ENCODE results near the gene COPS3.
"Not testable (repeated sequence)": the region's sequence is repeated elsewhere in the genome, so short reads cannot be mapped to it uniquely, and the experiment has no call there.

COPS3 gene

GRCh38 chr17:17289701-17290100, 8.7 kb upstream of the COPS3 start:
- Histone ChIP-seq H2AFZ (ENCODE audit: low read depth, low read length) (no peak overlapping the region), H3K4me3 (ENCODE audit: low read length) (no peak overlapping the region), H3K27me3 (ENCODE audit: insufficient read depth, low read length) (no peaks in the 10 kb centered on the region), H3K4me1 (ENCODE audit: insufficient read depth, low read length) (no peaks in the 10 kb centered on the region), H3K36me3 (ENCODE audit: insufficient read depth, low read length) (no peaks in the 10 kb centered on the region), H3K9me3 (ENCODE audit: low read length) (peaks cover 1% of the 10 kb centered on the region)

- Histone ChIP-seq H3K36me3 (ENCODE audit: insufficient read depth, low read length) (no peaks in the 10 kb centered on the region), H3K9me3 (ENCODE audit: low read length) (peaks cover 1% of the 10 kb centered on the region), H2AFZ (ENCODE audit: low read depth, low read length) (no peak overlapping the region), H3K27me3 (ENCODE audit: insufficient read depth, low read length) (no peaks in the 10 kb centered on the region), H3K4me1 (ENCODE audit: insufficient read depth, low read length) (no peaks in the 10 kb centered on the region), H3K4me3 (ENCODE audit: low read length) (no peak overlapping the region)
Measured at GRCh38 chr17:17289086-17289485, 8.0 kb upstream of the COPS3 start.

GRCh38 chr17:17285951-17286350, 4.9 kb upstream of the COPS3 start:
- H3K27me3 ChIP-seq (ENCODE audit: insufficient read depth, low read length), result no peaks in the 10 kb centered on the region
- H3K4me3 ChIP-seq (ENCODE audit: low read length), result no peak overlapping the region
- H3K36me3 ChIP-seq (ENCODE audit: insufficient read depth, low read length), result no peaks in the 10 kb centered on the region
- H2AFZ ChIP-seq (ENCODE audit: low read depth, low read length), result no peak overlapping the region
- H3K9me3 ChIP-seq (ENCODE audit: low read length), result peaks cover 1% of the 10 kb centered on the region
- peaks cover 4% of the 10 kb centered on the region for H3K4me1 ChIP-seq (ENCODE audit: insufficient read depth, low read length)

- Histone ChIP-seq H2AFZ (ENCODE audit: low read depth, low read length) (no peak overlapping the region), H3K4me3 (ENCODE audit: low read length) (peak overlapping the region; percentile 81)
Measured at GRCh38 chr17:17279316-17279715, 1.7 kb downstream of the COPS3 start.

GRCh38 chr17:17277431-17277830, 3.6 kb downstream of the COPS3 start:
- H3K4me1 ChIP-seq (ENCODE audit: insufficient read depth, low read length), result peaks cover 15% of the 10 kb centered on the region
- not testable (repeated sequence) for H3K9me3 ChIP-seq (ENCODE audit: low read length); H3K4me3 ChIP-seq (ENCODE audit: low read length); H2AFZ ChIP-seq (ENCODE audit: low read depth, low read length); H3K27me3 ChIP-seq (ENCODE audit: insufficient read depth, low read length)
- peaks cover 30% of the 10 kb centered on the region for H3K36me3 ChIP-seq (ENCODE audit: insufficient read depth, low read length)

More at GRCh38 chr17:17279316-17279715, 1.7 kb downstream of the COPS3 start:
- Histone ChIP-seq H3K4me1 (ENCODE audit: insufficient read depth, low read length) (peaks cover 15% of the 10 kb centered on the region), H3K36me3 (ENCODE audit: insufficient read depth, low read length) (peaks cover 18% of the 10 kb centered on the region), H3K9me3 (ENCODE audit: low read length) (no peaks in the 10 kb centered on the region), H3K27me3 (ENCODE audit: insufficient read depth, low read length) (no peaks in the 10 kb centered on the region)

- no peaks in the 10 kb centered on the region for H3K9me3 ChIP-seq (ENCODE audit: low read length)
- no peak overlapping the region for H3K4me3 ChIP-seq (ENCODE audit: low read length)
- no peak overlapping the region for H2AFZ ChIP-seq (ENCODE audit: low read depth, low read length)
- H3K27me3 ChIP-seq (ENCODE audit: insufficient read depth, low read length), result no peaks in the 10 kb centered on the region
- H3K4me1 ChIP-seq (ENCODE audit: insufficient read depth, low read length), result peaks cover 11% of the 10 kb centered on the region
- peaks cover 35% of the 10 kb centered on the region for H3K36me3 ChIP-seq (ENCODE audit: insufficient read depth, low read length)
Measured at GRCh38 chr17:17275971-17276370, 5.1 kb downstream of the COPS3 start.

GRCh38 chr17:17269926-17270773, 10.9 kb downstream of the COPS3 start:
- no peaks in the 10 kb centered on the region for H3K9me3 ChIP-seq (ENCODE audit: low read length)
- H3K4me1 ChIP-seq (ENCODE audit: insufficient read depth, low read length), result no peaks in the 10 kb centered on the region
- no peaks in the 10 kb centered on the region for H3K27me3 ChIP-seq (ENCODE audit: insufficient read depth, low read length)
- H3K4me3 ChIP-seq (ENCODE audit: low read length), result no peak overlapping the region
- peaks cover 65% of the 10 kb centered on the region for H3K36me3 ChIP-seq (ENCODE audit: insufficient read depth, low read length)
- no peak overlapping the region for H2AFZ ChIP-seq (ENCODE audit: low read depth, low read length)

- Histone ChIP-seq H3K4me1 (ENCODE audit: insufficient read depth, low read length) (no peaks in the 10 kb centered on the region), H3K9me3 (ENCODE audit: low read length) (no peaks in the 10 kb centered on the region), H3K4me3 (ENCODE audit: low read length) (no peak overlapping the region), H3K27me3 (ENCODE audit: insufficient read depth, low read length) (no peaks in the 10 kb centered on the region), H3K36me3 (ENCODE audit: insufficient read depth, low read length) (peaks cover 72% of the 10 kb centered on the region), H2AFZ (ENCODE audit: low read depth, low read length) (no peak overlapping the region)
Measured at GRCh38 chr17:17264430-17264829, 16.6 kb downstream of the COPS3 start.

- H2AFZ ChIP-seq (ENCODE audit: low read depth, low read length), result no peak overlapping the region
- peaks cover 5% of the 10 kb centered on the region for H3K9me3 ChIP-seq (ENCODE audit: low read length)
- H3K4me3 ChIP-seq (ENCODE audit: low read length), result no peak overlapping the region
- peaks cover 74% of the 10 kb centered on the region for H3K36me3 ChIP-seq (ENCODE audit: insufficient read depth, low read length)
- no peaks in the 10 kb centered on the region for H3K4me1 ChIP-seq (ENCODE audit: insufficient read depth, low read length)
- H3K27me3 ChIP-seq (ENCODE audit: insufficient read depth, low read length), result no peaks in the 10 kb centered on the region
Measured at GRCh38 chr17:17258998-17259397, 22.0 kb downstream of the COPS3 start.

GRCh38 chr17:17258011-17258410, 23.0 kb downstream of the COPS3 start:
- H3K27me3 ChIP-seq (ENCODE audit: insufficient read depth, low read length), result no peaks in the 10 kb centered on the region
- no peaks in the 10 kb centered on the region for H3K4me1 ChIP-seq (ENCODE audit: insufficient read depth, low read length)
- H3K9me3 ChIP-seq (ENCODE audit: low read length), result peaks cover 5% of the 10 kb centered on the region
- H2AFZ ChIP-seq (ENCODE audit: low read depth, low read length), result no peak overlapping the region
- H3K36me3 ChIP-seq (ENCODE audit: insufficient read depth, low read length), result peaks cover 78% of the 10 kb centered on the region
- H3K4me3 ChIP-seq (ENCODE audit: low read length), result no peak overlapping the region

GRCh38 chr17:17256316-17256715, 24.7 kb downstream of the COPS3 start:
- Histone ChIP-seq H3K4me1 (ENCODE audit: insufficient read depth, low read length) (no peaks in the 10 kb centered on the region), H3K9me3 (ENCODE audit: low read length) (peaks cover 5% of the 10 kb centered on the region), H2AFZ (ENCODE audit: low read depth, low read length) (no peak overlapping the region), H3K36me3 (ENCODE audit: insufficient read depth, low read length) (peaks cover 78% of the 10 kb centered on the region), H3K4me3 (ENCODE audit: low read length) (no peak overlapping the region), H3K27me3 (ENCODE audit: insufficient read depth, low read length) (no peaks in the 10 kb centered on the region)

GRCh38 chr17:17255689-17256088, 25.4 kb downstream of the COPS3 start:
- H2AFZ ChIP-seq (ENCODE audit: low read depth, low read length); H3K4me3 ChIP-seq (ENCODE audit: low read length); H3K4me1 ChIP-seq (ENCODE audit: insufficient read depth, low read length); H3K9me3 ChIP-seq (ENCODE audit: low read length); H3K27me3 ChIP-seq (ENCODE audit: insufficient read depth, low read length): not testable (repeated sequence)
- peaks cover 77% of the 10 kb centered on the region for H3K36me3 ChIP-seq (ENCODE audit: insufficient read depth, low read length)

- H2AFZ ChIP-seq (ENCODE audit: low read depth, low read length), result no peak overlapping the region
- no peaks in the 10 kb centered on the region for H3K4me1 ChIP-seq (ENCODE audit: insufficient read depth, low read length)
- H3K27me3 ChIP-seq (ENCODE audit: insufficient read depth, low read length), result no peaks in the 10 kb centered on the region
- H3K36me3 ChIP-seq (ENCODE audit: insufficient read depth, low read length), result peaks cover 68% of the 10 kb centered on the region
- no peak overlapping the region for H3K4me3 ChIP-seq (ENCODE audit: low read length)
- H3K9me3 ChIP-seq (ENCODE audit: low read length), result peaks cover 5% of the 10 kb centered on the region
Measured at GRCh38 chr17:17254036-17254435, 27.0 kb downstream of the COPS3 start.

- H2AFZ ChIP-seq (ENCODE audit: low read depth, low read length), result no peak overlapping the region
- H3K4me3 ChIP-seq (ENCODE audit: low read length), result no peak overlapping the region
- H3K9me3 ChIP-seq (ENCODE audit: low read length), result peaks cover 3% of the 10 kb centered on the region
- H3K36me3 ChIP-seq (ENCODE audit: insufficient read depth, low read length), result peaks cover 67% of the 10 kb centered on the region
- no peaks in the 10 kb centered on the region for H3K27me3 ChIP-seq (ENCODE audit: insufficient read depth, low read length)
- H3K4me1 ChIP-seq (ENCODE audit: insufficient read depth, low read length), result no peaks in the 10 kb centered on the region
Measured at GRCh38 chr17:17253406-17253805, 27.6 kb downstream of the COPS3 start.

All from neuron (in vitro differentiated cells).